Amniotic stem cell (primary cell): ENCODE results near the gene TXNDC2.

Experiments
- DNase-seq: peaks from one replicate; lab custom pipeline; 2025; lab: John Stamatoyannopoulos, UW

TXNDC2 gene

DNA sequence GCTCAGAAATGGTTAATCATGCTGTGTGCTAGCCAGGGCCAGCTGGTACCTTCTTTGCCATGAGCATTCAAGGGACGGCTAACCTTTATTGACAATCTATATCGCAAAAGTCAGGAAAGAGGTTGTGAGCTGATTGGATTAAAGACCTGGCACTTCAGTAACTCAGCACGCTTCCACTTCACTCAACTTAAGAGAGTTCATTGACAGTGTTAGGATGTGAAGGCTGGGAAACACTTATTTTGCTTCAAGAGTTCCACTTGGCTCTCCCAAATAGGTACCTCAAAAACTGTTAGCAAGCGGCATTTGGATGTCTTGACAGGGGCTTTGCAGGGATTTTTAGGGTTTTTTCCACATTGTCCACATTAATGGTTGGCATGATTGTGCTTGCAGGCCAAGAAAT, 25.1 kb upstream of the TXNDC2 start:
- DNase-seq: no peak

DNA sequence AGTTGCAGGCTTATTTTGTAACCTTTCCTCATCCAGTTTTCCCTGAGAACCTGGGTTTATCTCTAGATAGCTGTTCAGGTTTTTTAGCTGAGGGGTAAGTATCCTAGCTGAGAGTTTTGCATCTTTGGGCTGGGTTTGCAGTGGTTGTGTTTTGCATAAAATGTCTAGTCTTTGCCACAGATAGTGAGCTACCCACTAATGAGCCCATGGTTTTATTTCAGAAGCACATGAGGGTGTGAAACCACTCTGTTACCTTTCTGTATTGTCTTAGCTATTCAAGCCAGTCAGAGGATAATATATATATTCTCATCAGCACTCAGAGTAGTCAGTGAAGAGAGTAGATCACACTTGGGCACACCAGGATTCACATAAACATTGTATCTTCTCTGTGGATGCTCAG, 24.6 kb upstream of the TXNDC2 start:
- no peak for DNase-seq

DNA sequence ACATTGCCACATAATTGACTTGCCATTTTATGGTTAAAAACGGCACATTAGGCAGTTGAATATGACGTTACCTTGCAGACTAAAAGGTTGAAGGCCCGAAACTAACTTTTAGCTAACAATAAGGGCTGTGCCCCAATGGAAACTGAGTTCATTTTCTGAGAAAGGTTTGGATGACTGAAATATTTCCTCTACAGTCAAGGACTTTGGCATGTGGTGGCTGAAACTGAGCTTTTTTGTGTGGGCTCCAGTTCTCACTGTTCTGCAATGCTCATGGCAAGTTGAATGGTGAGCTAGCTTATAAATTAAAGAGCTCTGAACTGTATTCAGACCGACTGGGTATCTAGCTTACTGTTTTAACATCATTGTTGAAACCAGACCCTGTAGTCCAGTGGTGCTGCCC, 23.8 kb upstream of the TXNDC2 start:
- DNase-seq: no peak

DNA sequence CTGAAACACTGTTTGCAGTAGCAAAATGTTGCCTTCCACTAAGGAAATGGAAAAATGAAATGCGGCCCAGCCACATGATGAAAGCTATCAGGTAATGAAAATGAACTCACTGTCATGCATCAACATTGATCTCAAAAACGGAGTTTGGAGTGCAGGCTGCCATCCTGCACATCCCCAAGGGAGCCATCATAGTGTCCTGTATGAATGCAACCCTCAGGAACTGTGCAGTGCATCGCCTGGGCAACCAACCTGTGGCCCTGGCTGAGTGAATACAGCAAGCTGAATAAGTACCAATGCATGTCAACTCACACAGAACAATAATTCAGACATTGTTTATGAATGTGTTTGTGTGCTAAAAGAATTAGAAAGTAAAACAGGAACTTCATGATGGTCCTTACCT, 23.1 kb upstream of the TXNDC2 start:
- no peak for DNase-seq

DNA sequence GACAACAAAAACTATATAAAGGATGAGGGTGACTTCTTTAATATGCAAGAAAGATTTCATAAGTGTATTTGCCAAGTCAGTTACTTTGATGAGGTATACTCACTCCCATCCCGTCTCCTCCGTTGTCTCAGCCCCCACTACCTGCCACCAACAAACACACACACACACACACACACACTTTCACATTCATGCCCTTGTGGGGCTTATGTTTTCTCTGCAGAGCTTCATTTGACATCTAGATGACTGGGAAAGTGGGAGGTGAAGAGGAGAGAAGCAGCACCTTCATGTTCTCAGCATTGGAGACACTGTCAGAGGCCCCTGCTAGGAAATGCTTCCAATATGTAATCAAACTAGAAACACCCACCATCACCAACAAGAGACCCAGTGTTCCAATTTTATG, 22.5 kb upstream of the TXNDC2 start:
- no peak for DNase-seq

DNA sequence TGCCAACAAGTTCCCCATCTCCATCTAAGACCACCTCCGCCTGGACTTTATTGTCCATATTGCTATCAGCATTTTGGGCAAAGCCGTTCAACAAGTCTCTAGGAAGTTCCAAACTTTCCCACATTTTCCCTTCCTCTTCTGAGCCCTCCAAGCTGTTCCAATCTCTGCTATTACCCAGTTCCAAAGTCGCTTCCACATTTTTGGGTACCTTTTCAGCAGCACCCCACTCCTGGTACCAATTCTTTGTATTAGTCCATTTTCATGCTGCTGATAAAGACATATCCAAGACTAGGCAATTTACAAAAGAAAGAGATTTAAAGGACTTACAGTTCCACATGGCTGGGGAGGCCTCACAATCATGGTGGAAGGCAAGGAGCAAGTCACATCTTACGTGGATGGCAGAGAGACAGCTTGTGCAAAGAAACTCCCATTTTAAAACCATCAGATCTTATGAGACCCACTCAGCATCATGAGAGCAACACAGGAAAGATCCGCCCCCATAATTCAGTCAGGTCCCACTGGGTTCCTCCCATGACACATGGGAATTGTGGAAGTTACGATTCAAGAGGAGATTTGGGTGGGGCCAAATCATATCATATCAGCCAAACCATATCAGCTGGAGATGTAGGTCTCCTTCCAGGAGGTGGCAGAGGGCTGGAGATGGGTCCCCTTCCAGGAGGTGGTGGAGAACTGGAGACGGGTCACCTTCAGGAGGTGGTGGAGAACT, 19.8 kb upstream of the TXNDC2 start:
- DNase-seq: no peak

DNA sequence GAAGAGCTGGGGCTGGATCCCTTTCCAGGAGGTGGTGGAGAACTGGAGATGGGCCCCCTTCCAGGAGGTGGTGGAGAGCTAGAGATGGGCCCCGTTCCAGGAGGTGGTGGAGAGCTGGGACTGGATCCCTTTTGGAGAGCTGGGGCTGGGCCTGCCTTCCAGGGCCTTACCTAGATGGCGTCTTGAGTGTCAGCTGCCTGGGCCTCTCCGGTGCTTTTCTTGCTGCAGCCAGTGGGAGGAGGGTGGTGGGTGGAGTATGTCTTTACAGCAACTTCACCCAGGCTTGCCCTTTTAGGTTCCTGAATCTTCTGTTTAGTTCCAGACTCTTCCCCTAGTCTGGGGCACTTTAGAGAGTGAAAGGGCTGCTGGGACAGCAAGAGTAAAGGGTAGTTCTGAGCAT, 19.1 kb upstream of the TXNDC2 start:
- no peak for DNase-seq

DNA sequence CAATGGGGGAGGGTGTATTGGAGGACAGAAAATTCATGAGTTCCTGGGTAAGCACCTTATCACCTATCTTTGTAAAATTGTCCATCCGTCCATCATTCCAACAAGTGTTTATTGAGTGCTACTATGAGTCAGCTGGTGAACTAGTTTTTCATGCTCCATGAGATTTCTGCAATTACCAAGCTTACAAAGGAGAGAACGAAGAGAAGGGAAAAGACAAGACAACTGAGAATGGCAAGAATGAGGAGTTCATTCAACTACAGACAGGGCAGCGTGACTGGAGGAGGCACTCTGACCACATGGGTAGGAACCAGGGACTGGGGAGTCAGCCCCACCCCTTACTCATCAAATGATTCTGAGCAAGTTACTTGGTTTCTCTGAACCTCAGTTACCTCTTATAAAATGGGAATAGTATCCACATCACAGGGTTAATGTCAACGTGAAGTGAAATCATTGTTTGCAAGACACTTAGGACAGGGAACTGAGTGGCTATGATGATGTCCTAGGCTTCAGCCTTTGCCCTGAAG, 18.6 kb upstream of the TXNDC2 start:
- DNase-seq: no peak

DNA sequence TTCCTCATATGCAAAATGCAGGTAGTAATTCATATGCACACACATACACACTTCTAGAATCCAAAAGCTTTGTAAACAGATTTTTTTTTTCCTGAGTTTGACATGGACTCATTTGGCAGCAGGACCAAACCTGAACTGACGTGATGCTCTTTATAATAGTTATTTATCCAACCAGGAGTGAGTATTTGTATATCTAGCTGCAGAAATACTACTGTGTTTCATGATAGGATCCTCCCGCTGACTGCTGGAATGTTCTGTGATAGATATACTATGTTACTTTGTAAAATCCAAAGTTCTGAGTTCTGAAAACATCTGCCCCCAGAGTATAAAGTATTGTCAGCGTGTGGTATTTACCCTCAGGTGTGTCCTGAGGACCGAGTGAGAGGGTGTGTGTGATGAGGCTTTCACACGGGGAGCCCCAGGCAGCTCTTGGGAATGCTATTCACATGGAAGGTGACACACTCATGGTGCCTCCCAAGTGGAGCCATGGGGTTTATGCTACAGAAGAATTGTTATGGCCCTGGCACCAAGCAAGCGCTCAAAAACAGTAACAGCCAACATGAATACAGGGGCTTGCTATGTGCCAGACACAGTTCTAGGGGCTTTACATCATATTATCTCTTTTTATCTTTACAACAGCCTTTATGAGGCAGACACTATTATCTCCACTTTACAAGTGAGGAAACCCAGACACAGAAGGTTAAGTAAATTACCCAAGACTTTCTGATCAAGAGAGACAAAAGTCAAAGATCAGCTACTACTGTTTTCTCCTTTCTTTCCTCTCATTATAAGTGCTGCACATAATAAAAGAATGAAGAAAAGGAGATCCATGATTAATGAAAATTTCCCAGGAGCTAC, 16.7 kb upstream of the TXNDC2 start:
- no peak for DNase-seq

DNA sequence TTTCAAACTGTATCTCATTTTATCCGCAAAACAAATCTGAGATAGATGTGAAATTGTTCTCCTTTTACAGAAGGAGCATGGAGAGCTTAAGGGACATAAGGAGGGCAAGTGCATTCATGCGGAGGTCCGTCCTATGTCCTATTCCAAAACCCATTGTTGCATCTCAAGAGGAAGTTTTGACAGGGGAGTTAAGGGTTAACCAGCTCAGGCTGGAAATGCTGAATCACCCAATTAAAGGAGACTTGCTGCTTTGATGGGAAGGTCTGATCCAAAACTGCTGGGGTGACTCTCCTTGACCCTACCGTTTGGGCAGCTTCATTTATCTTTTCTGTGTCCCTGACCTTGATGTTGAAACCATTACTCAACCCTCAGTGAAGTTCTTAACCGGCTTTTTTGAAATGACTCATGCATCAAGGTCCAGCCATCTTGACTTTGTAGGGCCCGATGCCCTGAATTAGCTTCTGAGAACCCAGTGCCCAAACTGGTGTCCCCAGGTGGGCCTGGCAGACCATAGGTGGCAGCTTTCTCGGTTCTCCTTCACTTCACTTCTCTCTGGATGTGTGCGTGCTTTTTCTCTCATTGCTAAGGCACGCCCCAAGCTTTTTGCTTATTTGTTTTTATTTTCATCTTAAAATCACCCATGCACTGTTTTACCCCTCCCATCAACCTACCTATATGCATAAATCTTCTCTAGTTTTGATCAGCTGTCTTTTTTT, 15.9 kb upstream of the TXNDC2 start:
- peak; percentile 4 for DNase-seq

DNA sequence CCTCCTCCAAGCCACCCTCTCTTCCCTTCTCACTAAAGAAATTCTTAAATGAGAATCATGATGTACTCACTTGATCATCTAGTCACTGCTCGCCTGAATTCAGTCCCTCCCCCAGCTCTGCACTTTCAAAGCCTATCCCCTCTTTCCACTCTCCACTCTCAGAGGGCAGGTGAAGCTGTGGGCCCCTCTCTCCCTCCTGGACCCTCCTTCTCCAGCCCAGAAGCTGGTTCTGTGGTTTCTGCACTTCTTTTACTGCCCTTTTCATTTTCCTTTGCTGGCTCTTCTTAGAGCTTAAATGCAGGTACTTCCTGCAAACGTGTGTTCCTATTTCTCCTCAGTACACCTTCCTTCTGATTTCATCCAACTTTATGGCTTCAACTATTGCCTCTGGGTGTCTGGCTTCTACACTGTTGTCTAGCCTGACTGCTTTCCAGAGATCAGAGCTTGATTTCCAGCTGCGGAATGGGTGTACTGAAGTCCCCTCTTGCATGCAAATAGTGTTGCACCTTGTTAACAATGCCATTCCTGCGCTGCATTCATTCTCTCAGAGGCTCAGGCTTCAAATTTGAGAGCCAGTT, 15.3 kb upstream of the TXNDC2 start:
- no peak for DNase-seq

DNA sequence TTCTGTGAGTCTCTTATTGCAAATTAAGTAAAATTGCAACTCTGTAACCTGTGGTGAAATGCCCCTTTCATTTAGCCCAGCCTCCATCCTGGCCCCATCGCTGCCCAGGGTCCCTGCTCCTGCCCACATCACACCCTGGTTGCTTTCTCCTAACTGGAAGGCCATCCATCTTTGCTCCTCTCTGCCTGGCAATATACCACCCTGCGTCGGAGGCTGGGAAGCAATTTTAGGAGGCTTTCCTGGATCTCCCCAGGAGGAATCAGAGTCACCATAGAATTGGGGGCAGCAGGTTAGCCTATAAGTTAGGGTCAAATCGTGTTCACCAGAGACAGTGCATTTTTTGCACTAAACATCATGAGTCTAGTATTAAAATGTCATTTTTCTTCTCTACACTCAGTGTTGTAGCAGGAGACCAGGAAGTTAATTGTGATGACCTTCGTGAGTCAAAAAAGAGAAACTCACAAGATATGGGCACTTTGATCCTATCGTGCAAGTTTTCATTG, 14.5 kb upstream of the TXNDC2 start:
- no peak for DNase-seq

DNA sequence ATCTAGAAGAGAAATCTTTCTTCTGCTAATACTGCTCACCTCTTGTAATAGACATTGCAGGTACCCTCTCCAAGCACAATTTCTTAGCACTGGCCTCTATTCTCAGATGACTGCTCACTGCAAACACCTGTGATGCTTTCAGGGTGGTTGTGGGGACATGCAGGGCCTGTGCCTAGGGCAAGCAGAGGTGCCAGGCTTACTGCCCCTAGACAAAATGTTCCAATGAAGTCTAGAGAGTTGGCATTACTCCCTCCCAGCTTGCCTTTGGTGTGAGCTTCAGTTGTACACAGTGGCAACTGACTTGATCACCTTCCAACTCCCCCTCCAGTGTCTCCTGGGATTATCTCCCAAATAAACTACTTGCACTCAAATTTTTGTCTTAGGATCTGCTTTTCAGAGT, 12.9 kb upstream of the TXNDC2 start:
- DNase-seq: no peak

DNA sequence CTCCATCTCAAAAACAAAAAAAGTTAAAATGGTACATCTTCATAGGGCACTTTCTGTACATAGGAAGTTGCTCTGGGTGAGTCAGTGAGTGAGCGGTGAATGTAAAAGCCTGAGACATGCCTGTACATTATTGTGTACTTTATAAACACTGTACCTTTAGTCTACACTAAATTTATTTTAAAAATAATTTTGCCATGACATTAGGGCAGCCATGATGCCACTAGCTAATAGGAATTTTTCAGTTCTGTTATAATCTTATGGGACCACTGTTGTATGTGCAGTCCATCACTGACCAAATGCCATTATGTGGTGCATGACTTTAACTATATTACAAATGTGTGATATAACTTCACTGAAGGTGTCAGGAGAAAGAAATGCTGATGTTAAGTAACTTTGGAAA, 11.0 kb upstream of the TXNDC2 start:
- no peak for DNase-seq

DNA sequence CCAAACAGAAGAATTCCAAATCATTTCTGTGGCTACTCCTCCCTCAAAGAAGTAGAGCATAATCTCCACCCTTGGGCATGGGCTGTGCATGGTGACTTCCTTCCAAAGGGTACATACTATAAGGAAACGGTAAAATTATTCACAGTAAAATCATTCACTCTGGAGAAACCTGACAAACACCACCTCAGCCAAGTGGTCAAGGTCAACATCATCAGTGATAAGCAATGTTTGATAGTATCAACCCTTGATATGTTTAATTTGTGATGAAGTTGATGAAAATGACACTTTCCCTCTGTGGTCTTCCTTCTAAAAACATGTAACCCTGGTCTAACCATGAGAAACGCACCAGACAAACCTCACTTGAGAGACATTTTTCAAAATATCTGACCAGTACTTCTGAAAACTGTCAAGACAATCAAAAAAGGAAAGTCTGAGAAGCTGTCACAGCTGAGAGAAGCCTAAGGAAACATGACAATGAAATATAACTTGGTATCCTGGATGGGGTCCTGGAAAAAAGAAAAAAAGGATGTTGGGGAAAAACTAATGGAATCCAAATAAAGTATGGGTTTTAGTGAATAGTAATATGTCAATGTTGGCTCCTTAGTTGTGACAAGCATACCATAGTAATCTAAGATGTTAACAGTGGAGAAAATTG, 9.4 kb upstream of the TXNDC2 start:
- no peak for DNase-seq

DNA sequence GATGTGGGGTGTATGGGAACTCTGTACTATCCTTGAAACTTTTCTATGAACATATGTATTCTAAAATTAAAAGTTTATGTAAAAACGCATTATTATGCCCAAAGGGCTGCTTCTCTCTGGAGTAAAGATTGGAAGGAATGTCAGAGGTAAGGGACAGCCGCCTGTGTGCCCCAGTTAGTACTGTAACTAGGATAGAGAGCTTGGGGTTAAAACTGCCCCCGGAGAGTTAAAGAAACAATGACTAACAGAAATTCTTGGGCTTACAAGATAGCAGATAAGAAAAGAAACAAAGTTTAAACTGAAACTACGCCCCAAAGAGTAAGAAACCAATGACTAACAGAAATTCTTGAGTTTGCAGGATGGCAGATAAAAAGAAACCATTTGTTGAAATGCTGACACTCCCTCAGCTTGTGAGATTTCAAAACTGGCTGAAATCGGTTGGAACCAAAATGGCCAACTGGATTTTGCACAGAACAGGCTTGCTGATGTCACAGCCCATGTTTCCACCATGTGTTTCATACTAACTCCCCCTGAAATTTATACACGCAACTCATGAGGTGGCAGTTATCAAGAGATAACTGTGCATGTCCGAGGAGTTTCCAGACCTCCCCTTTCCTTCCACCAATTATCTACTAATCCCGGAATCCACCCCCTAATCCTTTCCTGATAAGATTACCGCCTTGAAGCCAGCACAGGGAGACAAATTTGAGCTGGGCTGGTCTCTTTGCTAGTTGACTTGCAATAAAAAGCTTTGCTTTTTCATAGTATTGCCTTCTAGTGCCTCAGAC, 8.7 kb upstream of the TXNDC2 start:
- peak; percentile 82 for DNase-seq

DNA sequence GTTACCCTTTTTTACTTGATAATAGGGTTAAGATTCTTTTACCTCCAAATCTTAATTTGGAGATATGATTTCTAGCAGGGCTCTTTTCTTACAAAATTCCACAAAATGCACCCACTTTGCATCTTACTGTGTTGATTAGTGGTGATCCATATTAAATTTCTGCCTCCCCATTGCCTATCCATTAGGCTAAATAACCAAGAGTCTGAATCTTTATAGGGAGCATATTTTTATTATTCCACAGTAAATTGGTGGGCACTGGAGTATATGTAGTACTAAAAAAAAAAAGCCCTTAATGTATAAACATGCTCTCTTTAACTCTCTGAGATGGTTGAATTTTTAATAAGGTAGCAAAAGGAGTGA, 8.1 kb upstream of the TXNDC2 start:
- no peak for DNase-seq

DNA sequence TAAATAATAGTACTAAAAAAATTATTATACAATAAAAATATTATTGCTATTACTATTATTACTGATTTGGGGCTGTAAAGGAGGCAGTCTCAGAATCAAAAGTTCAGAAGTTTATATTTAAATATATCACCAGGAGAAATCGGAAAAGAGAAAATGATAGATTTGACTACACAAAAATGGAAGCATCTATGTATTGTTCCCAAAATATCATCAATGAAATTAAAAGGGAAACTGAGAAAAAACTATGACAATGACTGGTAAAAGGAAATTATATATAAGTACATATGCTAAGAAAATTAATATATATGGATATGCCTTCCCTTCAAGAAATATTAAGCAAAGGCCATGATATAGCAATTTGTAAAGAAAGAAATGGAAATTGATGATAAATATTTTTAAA, 7.7 kb upstream of the TXNDC2 start:
- no peak for DNase-seq

DNA sequence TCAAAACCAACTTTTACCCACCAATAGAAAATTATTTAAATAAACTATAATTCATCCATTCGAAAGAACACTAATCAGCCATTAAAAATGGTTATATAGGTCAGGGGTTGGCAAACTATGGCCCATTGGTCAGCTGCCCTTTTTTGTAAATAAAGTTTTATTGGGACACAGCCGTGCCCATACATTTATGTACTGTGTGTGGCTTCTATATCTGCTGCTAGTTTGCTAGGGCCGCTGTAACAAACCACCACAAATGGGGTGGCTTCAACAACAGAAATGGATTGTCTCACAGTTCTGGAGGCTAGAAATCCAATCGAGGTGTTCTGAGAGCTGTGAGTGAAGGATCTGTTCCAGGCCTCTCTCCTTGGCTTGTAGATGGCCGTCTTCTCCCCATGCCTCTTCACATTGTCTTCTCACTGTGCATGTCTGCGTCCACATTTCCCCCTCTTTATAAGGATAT, 7.0 kb upstream of the TXNDC2 start:
- no peak for DNase-seq

DNA sequence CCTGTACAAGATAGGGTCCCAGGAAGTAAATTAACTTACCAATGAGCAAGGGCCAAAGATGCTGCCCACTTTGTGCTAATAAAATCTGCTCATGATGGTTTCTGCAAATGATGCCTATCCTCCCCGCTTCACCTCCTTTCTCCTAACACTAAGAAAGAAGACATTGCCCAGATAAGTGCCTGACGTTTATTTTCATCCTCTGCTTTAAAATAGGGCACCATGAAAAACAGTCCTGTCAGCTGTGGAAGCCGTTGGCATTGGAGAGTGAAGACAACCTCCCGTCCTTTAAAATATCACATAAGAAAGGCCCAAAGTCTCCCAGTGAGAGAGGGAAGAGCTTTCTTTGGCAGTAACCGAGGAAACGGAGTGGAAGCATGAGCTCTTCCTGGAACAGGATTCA, 1.7 kb upstream of the TXNDC2 start:
- DNase-seq: no peak
